IPS-18a (cell line): ENCODE results near the gene GJB1.
"Not testable (repeated sequence)": the region's sequence is repeated elsewhere in the genome, so short reads cannot be mapped to it uniquely, and the experiment has no call there.

ENCODE experiments used
- H3K27ac ChIP-seq: one replicate; pipeline ENCODE4 v1.5.1; 2013; ENCODE audit warnings: low read length
- H3K27me3 ChIP-seq: one replicate; pipeline ENCODE4 v1.6.1; 2013; ENCODE audit warnings: mild to moderate bottlenecking, low read length; ENCODE audit not compliant: control insufficient read depth, insufficient read depth
- H3K36me3 ChIP-seq: one replicate; pipeline ENCODE4 v1.6.1; 2013; ENCODE audit warnings: low read depth, low read length; ENCODE audit not compliant: control insufficient read depth
- H3K4me1 ChIP-seq: one replicate; pipeline ENCODE4 v1.6.1; 2013; ENCODE audit warnings: low read depth, low read length; ENCODE audit not compliant: control insufficient read depth
- H3K4me3 ChIP-seq: one replicate; pipeline ENCODE4 v1.5.1; 2013; ENCODE audit warnings: low read length
- H3K9ac ChIP-seq: one replicate; pipeline ENCODE4 v1.6.1; 2013; ENCODE audit warnings: mild to moderate bottlenecking, low read length, moderate library complexity
- H3K9me3 ChIP-seq: one replicate; pipeline ENCODE4 v1.6.1; 2013; ENCODE audit warnings: low read depth, low read length; ENCODE audit not compliant: control insufficient read depth

The GJB1 gene

DNA sequence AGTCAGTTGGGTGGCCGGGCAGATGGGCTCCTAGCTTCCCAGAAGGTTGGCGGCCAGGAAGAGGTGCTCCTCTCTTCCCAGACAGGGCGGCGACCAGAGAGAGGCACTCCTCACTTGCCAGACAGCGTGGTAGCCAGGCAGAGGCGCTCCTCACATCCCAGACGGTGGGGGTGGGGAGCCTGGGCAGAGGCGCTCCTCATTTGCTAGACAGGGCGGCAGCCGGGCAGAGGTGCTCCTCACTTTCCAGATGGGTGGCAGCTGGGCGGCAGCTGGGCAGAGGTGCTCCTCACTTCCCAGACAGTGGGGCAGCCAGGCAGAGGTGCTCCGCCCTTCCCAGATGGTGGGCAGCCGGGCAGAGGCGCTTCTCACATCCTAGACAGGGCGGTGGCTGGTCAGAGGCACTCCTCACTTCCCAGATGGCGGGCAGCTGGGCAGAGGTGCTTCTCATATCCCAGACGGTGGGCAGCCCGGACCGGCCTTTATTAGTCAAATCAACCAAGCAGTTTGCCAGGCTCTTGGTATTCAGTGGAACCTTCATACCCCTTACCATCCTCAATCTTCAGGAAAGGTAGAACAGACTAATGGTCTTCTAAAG, 46.9 kb downstream of the GJB1 start:
- H3K27me3 ChIP-seq: no peaks in the 10 kb centered on the region
- no peaks in the 10 kb centered on the region for H3K9me3 ChIP-seq
- no peaks in the 10 kb centered on the region for H3K4me1 ChIP-seq
- no peak overlapping the region for H3K9ac ChIP-seq
- no peak overlapping the region for H3K27ac ChIP-seq
- H3K36me3 ChIP-seq: no peaks in the 10 kb centered on the region
- no peak overlapping the region for H3K4me3 ChIP-seq

DNA sequence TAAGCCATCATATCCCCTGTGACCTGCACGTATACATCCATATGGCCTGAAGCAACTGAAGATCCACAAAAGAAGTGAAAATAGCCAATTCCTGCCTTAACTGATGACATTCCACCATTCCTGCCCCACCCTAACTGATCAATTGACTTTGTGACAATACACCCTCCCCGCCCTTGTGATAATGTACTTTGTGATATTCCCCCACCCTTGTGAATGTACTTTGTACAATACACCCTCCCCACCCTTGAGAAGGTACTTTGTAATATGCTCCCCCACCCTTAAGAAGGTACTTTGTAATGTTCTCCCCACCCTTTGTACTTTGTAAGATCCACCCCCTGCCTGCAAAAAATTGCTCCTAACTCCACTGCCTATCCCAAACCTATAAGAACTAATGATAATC, 49.3 kb downstream of the GJB1 start:
- not testable (repeated sequence) for H3K4me3 ChIP-seq, H3K27ac ChIP-seq, H3K27me3 ChIP-seq, H3K4me1 ChIP-seq, H3K9ac ChIP-seq, H3K36me3 ChIP-seq, H3K9me3 ChIP-seq
